Globus pallidus (tissue), 1 donor: ENCODE results near the gene OR3A2.
"Not testable (repeated sequence)": the region's sequence is repeated elsewhere in the genome, so short reads cannot be mapped to it uniquely, and the experiment has no call there.

ENCODE experiments used
- DNase-seq: peaks from one replicate; pipeline ENCODE4 v3.0.0-alpha.2; 2015; ENCODE audit warnings: low spot score

OR3A2 gene

DNA sequence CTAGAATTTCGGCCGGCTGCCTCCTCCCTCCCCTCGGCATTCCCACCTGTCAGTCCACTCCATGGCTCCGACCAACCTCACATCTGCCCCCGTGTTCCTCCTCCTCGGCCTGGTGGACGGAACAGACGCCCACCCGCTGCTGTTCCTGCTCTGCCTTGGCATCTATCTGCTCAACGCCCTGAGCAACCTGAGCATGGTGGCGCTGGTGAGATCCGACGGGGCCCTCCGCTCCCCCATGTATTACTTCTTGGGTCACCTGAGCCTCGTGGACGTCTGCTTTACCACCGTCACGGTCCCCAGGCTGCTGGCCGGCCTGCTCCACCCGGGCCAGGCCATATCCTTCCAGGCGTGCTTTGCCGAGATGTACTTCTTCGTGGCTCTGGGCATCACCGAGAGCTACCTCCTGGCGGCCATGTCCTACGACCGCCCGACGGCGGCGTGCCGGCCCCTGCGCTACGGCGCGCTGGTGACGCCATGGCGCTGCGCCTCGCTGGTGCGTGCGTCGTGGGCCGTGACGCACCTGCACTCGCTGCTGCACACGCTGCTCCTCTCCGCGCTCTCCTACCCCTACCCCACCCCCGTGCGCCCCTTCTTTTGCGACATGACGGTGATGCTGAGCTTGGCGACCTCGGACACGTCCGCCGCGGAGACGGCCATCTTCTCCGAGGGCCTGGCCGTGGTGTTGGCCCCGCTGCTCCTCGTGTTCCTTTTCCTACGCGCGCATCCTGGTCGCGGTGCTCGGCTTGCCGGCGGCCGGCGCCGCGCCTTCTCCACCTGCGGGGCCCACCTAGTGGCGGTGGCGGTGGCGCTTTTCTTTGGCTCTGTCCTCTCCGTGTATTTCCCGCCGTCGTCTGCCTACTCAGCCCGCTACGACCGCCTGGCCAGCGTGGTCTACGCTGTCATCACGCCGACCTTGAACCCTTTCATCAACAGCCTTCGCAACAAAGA, at the start of gene OR3A2:
Gene OR3A2 (minus strand): TSS at position 440 of the 948 bp plus-strand sequence.
- DNase-seq, result no peak

DNA sequence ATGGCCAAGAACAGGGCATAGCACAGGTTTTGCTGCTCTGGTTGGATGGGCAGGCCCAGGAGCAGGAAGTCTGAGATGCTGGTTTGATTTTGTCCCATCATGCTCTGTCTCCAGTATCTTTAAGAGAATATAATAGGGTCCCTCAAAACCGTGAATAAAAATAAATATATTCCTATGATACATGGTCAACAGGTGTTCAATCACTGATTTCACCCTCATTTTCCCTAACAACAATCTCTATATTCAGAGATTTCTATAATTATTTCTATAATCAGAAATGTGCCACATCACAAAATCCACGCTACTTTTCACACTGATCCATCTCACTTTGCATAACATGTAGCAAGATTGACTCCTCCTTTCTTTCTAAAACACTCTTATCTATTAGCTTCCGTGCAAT, 47.6 kb upstream of the OR3A2 start, which contains the start of gene OR1E2:
Gene OR1E2 (minus strand): TSS at position 101 of the 400 bp plus-strand sequence. CDS start 0 bp downstream, at position 101.
- DNase-seq, result no peak

DNA sequence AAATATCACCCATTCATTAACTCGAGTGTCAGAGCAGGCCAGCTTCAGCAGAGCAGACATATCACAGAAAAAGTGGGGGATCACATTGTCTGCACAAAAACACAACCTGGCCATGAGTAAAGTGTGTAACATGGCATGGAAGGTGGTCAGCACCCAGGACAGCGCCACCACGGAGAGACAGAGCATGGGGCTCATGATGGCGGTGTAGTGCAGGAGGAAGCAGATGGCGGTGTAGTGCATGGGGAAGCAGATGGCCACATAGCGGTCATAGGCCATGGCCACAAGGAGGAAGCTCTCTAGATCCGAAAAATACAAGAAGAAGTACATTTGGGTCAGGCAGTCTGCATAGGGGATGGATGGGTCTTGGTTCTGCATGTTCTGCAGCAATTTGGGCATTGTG, 47.1 kb upstream of the OR3A2 start:
- DNase-seq, result peak; percentile 5

DNA sequence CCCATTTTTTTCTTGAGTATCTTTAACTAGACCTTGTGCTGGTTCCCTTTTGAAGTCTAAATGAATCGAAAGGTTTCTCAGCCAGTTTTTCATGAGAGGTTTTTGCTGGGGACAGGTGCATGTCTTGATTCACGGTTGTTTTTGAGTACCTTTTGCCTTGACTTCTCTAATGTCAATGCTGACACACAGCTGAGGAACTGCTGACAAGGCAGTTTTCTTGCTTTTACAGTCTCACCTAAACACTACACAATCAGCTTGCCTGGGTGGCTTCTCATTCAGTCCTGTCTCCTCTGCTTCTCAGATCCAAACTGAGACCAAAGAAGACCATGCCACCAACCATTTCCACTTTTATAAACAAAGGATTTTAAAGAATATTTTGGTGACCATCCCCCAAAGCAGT, 32.1 kb upstream of the OR3A2 start:
- no peak for DNase-seq

DNA sequence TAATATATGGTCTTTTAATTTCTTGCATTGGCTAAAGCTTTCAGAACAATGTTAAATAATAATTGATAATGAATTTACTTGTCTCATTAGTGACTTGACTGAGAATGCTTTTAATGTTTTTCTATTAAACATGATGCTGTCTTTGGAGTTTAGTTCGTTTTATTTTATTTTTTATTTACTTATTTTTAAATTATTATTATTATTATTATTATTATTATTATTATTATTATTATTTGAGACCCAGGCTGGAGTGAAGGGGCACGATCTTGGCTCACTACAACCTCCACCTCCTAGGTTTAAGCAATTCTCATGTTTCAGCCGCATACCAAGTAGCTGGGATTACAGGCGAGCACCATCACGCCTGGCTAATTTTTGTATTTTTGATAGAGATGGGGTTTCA, 29.5 kb upstream of the OR3A2 start:
- no peak for DNase-seq

DNA sequence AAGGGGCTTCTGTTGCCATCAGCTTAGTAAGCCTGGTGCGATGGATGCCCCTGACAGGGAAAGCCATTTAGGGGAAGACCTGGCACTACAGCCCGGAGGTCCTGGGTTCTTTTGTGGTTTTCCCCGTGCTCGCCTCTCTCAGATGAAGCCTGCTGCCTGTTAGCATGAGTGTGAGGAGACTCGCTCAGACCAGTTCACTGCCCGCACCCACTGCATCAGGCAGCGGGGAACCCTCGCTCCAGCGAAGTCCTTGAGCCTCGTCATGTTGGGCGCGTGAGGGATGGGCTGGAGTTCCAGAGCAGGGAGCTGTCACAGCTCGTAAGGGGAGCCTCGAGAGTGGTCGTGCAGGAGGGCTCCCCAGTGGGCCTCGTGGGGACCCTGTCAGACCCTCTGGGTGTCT, 26.1 kb upstream of the OR3A2 start:
- DNase-seq, result not testable (repeated sequence)

DNA sequence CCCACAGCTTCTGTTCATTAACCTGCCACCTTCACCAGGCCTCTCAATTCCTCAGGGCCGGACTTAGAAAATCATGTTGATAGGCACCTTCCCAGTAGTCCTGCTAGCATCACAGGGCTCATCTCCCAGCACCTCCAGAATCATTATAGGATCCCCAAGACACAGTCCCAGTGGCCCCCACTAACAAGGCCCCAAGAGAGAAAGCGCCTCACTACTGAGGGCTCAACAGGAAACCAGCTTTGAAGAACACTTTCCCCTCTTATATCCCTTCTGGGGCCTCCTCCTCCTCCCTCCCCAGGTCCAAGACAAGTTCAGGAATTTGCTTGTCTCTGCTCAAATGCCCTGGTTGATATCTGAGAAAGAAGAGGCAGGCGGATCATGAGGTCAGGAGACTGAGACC, 25.0 kb upstream of the OR3A2 start, which contains the start of gene OR3A3:
Gene OR3A3 (plus strand): TSS at position 301 of the 400 bp plus-strand sequence.
- DNase-seq, result no peak

DNA sequence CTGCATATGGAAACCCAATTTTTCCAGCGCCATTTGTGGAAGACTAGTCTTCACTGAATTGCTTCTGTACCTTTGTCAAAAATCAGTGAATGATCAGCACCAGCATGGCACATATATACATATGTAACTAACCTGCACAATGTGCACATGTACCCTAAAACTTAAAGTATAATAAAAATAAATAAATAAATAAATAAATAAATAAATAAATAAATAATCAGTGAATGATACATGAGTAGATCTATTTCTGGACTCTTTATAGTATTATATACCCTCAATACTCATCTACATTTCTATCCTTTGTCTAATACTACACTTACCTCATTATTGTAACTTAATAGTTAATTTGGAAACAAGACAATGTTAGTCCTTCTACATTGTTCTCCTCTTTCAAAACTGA, 17.7 kb upstream of the OR3A2 start:
- not testable (repeated sequence) for DNase-seq

DNA sequence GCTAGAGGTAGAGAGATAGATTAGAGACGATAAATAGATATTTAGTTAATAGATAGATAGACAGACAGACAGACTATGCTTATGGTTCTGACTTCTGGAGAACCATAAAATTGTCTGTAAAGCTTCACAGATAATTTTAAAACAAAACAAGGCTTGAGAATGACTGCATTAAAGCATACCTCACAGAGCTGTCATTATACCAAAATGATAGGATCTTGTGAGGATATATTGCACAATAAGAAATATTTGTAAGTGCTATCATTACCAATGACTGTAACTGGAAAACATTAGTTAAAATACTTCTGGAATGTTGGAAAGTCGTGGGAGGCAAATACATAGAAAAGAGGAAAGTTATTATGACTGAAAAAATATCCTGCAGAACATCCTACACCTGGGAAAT, 15.7 kb upstream of the OR3A2 start:
- no peak for DNase-seq

DNA sequence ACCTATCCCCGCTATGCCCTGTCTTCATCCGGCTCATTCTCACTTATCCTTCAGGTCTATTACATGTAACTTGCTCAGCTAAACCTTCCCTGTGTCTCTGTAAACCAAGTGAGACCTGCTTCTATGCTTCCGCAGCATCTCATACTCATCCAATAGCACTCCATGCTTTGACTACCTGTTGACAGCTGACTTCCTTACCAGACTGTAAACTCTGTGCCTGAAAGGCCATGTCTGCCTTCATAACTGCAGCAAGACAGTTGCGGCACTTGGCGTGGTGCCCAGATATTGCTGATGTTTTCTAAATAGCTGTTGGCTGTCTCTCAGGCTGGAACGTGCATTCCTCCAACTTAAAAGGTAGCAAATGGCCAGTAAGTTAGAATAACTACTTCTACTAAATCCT, 13.9 kb upstream of the OR3A2 start:
- no peak for DNase-seq

DNA sequence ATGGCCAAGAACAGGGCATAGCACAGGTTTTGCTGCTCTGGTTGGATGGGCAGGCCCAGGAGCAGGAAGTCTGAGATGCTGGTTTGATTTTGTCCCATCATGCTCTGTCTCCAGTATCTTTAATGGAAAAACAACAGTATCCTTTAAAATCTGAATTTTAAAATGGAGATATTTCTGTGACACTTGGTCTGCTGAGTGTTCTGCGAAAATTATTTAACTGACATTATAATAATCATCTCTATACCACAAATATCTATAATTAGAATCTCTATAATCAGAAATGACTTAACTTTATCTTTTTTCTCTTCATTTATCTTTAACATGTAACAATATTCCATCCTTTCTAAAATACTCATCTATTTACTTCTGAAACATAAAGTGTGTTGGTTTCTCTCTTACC, 12.2 kb upstream of the OR3A2 start, which contains the start of gene OR1E1:
Gene OR1E1 (minus strand): TSS at position 101 of the 400 bp plus-strand sequence. CDS start 0 bp downstream, at position 101.
- DNase-seq, result no peak

DNA sequence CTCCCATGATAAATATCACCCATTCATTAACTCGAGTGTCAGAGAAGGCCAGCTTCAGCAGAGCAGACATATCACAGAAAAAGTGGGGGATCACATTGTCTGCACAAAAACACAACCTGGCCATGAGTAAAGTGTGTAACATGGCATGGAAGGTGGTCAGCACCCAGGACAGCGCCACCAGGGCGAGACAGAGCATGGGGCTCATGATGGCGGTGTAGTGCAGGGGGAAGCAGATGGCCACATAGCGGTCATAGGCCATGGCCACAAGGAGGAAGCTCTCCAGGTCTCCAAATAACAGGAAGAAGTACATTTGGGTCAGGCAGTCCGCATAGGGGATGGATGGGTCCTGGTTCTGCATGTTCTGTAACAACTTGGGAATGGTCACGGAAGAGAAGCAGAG, 11.7 kb upstream of the OR3A2 start:
- DNase-seq, result not testable (repeated sequence)

DNA sequence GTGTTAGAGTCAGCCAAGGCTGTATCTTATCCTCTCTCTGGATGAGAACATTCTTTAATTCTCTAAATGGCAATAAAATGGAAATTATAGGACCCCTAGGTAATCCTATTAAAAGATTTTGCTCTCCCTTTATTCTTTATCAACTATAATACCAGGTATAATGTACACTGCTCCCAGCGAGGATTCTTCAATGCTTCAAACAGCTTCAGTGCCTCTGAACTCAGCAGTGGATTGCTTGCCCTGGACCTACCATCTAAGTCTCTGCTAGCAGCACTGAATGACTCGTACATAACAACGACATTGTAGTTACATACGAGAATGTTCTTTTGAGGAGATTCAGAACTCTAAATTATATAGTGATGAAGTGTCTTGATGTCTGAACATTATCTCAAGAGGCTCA, 3.7 kb upstream of the OR3A2 start:
- no peak for DNase-seq

DNA sequence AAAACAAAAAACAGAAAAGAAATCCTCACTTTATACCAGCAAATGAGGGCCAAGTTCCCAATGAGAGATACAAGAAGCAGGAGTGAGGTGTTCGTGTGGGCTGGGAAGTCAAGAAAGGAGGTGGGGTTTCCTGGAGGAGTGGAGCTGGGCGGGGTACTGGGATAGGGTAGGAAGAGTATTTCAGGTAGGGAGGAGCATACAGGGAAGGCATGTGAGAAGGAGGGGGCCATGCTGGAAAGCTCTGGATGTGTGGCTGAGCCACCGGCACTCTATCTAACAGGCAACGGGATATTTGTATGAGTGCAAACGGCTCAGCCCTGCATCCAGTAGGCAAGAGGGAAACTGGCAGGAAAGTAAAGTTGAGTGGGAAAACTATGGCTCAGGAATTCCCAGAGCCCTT, 4.2 kb downstream of the OR3A2 start:
- DNase-seq, result no peak

DNA sequence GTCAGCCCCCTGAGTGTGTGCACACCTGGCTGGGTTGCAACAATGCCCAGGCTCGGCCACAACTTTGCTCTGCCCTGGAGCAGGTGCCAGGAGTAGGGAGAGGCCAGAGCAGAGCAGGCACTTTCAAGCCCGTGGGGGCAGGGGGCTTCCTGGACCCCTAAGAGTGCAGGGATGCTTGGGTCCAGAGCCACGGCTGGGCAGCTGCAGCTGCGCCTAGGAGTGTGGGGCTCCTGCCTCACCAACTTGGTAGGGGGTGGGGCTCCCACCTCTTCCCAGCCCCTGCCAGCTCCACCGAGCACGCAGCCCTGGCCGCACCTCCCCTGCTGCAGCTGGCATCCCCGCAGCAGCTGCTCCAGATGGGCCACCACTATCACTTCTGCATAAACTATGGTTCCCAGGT, 7.8 kb downstream of the OR3A2 start:
- DNase-seq, result no peak

DNA sequence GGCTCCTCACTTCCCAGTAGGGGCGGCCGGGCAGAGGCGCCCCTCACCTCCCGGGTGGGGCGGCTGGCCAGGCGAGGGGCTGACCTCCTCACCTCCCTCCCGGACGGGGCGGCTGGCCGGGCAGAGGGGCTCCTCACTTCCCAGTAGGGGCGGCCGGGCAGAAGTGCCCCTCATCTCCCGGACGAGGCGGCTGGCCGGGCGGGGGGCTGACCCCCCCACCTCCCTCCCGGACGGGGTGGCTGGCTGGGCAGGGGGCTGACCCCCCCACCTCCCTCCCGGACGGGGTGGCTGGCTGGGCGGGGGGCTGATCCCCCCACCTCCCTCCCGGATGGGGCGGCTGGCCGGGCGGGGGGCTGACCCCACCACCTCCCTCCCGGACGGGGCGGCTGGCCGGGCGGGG, 14.9 kb downstream of the OR3A2 start:
- DNase-seq, result not testable (repeated sequence)

DNA sequence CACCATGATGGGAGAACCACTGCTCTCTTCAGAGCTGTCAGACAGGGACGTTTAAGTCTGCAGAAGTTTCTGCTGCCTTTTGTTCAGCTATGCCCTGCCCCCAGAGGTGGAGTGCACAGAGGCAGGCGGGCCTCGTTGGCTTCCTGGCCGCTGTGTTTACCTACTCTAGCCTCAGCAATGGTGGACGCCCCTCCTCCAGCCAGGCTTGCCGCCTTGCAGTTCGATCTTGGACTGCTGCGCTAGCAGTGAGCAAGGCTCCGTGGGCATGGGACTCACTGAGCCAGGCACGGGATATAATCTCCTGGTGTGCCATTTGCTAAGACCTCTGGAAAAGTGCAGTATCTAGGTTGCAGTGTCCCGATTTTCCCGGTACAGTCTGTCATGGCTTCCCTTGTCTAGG, 43.3 kb downstream of the OR3A2 start:
- DNase-seq, result not testable (repeated sequence)

DNA sequence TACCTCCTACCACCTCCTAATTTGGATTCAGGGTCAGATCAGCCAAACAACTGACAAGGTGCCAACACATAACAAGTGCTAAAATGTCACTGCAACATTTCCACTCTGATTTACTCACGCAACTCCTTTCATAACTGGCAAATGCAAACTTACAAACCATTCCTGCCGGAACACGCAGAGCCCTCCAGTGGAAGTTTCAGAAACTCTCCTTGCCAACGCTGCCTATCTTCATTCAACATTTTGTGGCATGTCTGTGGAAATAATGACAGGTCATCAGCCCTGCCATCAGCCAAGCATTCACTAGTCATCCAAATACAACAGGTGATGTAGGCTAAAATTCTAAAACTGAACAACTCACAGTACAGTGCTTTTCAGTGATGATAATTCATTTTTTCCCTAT, 50.2 kb downstream of the OR3A2 start:
- DNase-seq, result no peak

DNA sequence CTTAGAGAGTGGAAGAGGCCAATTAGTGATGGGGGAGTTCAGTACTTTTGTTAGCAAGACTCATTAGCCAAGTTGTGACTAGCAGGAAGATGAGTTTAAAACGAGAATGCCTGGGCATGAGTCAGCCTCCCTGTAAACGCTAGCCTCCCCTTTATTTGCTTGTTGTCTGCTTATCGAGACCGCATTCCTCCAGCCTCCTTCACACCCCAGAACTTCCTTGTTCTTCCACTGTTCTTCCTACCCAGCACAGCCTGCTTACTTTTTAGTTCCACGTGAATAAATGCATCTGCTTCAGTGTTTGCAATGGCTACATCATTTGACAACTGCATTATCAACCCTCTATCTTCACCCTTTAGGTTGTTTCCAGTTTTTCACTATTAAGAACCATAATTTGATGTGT, 67.8 kb downstream of the OR3A2 start:
- DNase-seq, result no peak

DNA sequence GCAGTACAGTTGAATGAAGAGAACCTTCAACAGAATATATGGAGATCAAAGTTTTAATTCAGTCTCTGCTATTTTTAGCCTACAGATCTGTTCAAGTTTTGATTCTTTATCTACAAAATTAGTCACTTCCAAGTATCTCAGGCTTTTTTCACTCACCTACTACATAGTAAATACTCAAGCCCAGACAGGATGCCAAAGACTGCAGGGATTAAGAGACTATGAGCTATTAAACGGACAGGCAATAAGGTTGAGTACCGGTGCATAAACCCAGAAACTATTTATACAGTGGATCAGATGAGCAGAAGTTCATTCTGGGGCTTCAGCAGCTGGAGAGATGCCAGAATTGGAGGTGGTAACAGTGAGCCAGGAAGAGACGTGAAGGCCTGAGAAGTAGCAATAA, 69.3 kb downstream of the OR3A2 start:
- no peak for DNase-seq

DNA sequence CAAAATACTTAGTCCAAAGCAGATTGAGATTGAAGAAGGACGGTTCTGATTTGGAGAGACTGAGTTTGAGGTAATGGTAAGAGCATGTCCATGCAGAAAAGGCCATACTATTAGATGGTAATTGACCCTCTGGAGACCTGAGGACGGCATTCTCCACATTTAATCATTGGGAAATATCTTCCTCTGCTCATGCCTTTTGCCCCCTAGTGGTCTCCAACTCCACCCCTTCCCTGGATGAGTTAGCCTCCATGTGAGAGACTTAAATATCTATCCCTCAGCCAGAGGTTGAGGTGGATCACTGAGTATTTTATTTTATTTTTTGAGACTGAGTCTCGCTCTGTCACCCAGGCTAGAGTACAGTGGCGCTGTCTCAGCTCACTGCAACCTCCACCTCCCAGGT, 77.5 kb downstream of the OR3A2 start:
- no peak for DNase-seq

DNA sequence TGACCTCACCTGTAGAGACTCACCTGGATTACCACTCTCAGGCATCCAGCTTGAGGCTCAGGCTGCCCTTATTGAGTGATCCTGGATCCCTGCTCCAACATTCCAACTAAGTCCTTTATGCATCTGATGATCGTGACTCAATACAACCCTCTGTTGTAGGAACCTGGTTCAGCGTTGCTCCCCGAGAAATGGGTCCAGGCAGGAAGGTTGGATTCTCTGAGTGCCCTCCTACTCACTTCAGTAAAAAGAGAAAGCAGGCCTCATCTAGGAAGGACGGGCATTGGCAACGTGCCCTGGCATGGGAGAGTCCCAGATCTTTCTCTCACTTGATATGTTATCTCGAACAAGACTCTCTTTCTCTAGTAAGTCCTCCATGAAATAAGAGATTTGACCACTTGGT, 87.8 kb downstream of the OR3A2 start, which contains the start of gene OR3A1:
Gene OR3A1 (minus strand): TSS at position 101 of the 400 bp plus-strand sequence. CDS start 5,778 bp downstream, outside the sequence.
- no peak for DNase-seq

DNA sequence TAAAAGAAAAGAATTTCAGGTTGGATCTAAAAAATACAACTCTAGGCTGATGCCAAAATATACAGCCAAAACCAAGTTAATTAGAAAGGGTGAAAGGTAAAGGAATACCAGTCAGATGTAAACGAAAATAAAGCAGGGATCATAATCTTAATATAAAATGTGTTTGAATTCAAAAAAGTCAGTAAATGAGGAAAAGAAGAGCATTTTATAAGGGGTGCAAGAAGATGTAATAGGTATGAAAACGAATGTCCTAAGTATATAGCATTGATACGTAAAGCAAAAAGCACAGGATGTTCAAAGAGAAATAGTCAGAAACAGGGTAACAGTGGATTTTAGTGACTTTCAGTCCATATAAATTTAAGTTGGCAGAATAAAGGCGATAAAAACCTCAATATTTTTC, 90.5 kb downstream of the OR3A2 start:
- no peak for DNase-seq
